HG03442 (cell line): ENCODE measurements around the gene NOS1AP.

Source experiments
- ATAC-seq: cut with Tn5 transposase; IDR thresholded peaks from one replicate; pipeline ENCODE4 v1.9.1; 2021; ENCODE audit warnings: mild to moderate bottlenecking, moderate library complexity; ENCODE audit not compliant: unreplicated experiment

NOS1AP gene

GRCh38 chr1:162214202-162214601 lies 144.7 kb downstream of the NOS1AP start:
- ATAC-seq, result no peak

DNA sequence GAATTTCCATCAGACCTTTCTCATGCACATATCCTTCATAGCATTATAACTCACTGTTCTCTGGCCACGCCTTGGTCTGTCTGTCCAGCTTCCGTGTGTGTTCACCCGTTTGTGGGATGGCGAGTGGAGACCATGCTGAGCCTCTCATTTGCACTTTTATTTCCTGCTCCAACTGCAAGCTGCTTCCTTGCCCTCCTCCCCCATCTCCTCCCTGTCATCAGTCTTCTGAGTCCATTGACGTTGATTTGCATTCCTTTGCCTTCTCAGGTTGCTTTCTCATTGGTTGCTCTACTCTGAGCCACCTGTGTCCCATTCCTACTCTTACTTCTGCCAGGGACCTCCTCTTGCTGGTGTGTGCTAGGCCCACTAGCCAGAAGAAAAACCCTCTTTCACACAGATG lies 146.4 kb downstream of the NOS1AP start:
- ATAC-seq, result no peak

DNA sequence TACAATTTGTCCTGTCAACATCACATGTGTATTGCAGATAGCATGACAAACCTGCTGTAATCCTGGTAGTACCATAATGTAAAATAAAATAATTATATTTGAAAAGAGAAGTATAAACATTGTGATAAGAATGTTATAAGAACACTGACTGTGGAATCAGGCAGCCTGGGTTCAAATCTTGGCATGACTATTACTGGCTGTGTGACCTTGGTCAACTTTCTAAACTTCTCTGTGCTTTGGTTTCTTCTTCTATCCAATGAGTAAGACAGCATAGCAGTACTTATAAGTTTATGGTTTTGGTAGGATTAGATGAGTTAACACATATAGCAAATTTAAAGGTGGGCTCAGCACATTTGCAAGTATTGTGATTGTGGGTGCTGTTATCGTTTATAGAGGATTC lies 147.1 kb downstream of the NOS1AP start:
- ATAC-seq, result no peak

DNA sequence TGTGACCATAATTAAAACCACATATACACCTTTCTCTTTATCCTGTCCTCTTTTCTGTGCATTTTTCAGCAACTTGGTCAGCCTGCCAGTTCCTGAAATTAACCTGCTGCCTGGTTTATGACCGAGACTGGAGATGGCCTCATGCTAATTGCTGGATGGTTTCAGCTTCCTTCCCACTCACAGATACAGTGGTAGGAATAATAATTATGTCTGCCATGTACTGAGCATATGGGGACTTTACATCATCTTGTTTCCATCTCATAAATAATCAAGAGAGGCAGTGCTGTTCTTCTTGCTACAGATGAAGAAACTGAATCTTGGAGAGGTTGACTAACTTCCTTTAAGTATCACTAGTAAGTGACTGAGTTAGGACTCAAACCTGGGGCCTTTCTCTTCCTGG lies 148.2 kb downstream of the NOS1AP start:
- no peak for ATAC-seq

- no peak for ATAC-seq
These were observed 149.1 kb downstream of the NOS1AP start for GRCh38 chr1:162218546-162218945.

GRCh38 chr1:162218975-162219374 lies 149.5 kb downstream of the NOS1AP start:
- ATAC-seq, result no peak

DNA sequence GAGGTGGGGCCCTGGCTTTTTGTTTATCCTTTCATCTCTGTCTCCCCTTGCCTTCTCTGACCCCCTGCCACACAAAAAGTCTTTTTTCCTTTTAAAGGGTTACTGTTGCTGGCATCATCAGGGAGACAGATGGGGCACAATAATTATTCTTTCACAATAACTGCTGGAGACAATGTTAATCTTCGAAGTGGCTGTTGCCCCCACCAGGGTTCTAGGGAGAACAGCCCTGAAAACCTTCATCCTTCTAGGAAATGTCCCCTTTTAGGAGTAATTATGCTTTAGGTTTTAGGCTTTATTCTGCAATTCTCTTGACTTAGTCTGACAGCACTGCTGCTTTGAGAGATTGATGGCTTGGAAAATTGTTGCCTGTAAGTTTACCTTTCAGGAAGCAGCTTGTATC lies 150.0 kb downstream of the NOS1AP start:
- ATAC-seq, result no peak

DNA sequence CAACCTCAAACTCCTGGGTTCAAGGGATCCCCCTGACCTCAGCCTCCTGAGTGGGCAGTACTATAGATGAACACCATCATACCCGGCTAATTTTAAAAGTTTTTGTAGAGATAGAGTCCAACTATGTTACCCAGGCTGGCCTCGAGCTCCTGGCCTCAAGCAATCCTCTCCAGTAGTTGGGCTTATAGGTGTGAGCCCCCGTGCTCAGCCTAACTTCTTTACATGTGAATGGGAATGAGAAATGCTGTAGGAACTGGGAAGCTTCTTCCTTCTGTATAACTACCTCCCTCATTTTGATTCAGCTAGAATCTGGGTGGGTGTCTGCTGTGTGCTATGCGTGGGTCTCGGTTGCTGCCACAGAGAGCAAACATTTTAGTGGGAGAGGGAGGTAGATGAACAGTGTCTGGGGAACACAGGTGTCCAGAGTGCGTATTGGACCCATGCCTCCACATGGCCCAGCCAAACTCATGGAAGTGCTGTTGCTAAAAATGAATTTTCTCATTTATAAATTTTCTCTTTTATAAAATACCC lies 150.6 kb downstream of the NOS1AP start:
- ATAC-seq, result no peak

DNA sequence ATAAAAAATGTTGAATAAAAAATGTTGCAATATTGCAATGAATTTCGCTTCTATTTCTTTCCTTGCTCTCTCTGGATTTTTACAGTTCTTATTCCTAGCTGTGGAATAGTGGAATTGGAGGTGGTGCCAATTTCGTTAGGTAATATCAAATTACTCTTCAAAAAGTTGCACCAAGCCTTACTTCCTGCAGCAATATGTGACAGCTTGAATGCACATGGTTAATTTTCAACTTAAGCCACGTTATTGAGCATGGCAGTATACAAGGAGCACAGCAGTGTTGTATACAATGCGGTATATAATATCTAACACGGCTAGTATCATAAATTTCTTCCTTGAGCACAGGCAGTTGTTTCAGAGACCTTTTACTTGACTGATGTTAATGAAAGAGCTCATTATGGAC lies 152.5 kb downstream of the NOS1AP start:
- no peak for ATAC-seq

DNA sequence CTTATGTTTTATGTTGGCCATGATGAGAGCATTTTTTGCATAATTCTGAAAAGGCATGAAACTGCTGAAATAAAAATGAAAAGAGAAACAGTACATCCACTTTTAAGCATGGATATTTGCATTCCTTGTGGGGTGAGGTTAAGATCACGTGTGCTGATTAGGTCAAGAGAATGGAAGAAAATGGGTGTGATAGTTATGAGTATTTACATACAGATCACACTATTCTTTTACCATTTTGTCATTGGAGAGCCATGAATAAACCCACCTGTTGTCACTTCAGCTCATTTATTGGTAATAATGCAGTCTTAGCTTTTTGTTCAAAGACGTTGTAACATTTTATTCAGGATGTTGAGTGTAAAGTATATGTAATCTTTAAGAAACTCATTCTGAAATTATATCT lies 153.2 kb downstream of the NOS1AP start:
- no peak for ATAC-seq

- ATAC-seq, result no peak
These were observed 154.0 kb downstream of the NOS1AP start for GRCh38 chr1:162223488-162223887.

- no peak for ATAC-seq
These were observed 154.8 kb downstream of the NOS1AP start for GRCh38 chr1:162224267-162224666.

DNA sequence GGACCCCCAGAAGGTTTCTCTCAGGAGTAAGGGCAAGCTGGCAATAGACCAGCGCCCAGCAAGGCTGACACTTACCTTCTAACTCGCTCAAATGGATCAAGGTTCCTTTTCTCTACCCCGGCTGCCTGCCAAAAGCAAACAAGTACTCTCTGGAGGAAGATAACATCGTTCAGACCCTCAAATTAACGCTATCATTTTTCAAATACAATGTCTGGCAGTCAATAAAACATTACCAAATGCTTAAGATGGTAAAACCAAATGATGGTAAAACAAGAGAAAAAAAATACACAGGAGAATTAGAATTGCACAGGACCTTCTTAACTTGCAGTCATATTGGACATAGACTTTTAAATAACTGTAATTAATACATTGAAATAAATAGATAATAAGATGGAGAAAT lies 159.1 kb downstream of the NOS1AP start:
- ATAC-seq, result no peak

GRCh38 chr1:162229549-162229948 lies 160.1 kb downstream of the NOS1AP start:
- peak; percentile 55 for ATAC-seq

DNA sequence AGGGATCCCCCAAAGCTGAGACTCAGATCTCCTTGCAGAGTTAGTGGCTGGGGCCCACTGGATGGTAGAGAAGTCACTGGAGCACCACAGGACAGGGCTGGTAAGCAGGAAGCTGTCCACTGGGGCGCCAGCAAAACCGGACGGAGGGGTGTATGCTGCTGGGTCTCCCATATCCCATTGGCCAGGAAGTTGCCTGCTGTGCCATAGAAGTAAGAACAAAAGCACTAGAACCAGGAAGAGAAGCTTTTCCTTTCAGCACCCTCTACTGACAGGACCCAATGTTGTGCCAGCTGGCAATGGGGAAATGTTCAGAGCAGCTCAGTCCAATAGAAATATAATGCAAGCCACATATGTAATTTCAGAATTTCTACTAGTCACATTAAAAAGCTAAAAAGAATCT lies 160.6 kb downstream of the NOS1AP start:
- no peak for ATAC-seq

DNA sequence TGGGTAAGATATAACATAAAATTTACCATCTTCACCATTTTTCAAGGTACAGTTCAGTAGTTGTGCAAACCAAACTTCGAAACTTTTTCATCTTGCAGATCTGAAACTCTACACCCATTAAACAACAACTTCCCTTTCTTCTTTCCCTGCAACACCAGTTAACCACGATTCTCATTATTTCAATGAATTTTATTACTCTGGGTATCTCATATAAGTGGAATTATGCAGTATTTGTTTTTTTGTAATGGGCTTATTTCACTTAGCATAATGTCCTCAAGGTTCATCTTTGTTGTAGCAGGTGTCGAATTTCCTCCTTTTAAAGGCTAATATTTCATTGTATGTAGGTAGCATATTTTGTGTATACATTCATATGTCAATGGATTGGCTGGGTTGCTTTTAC lies 161.0 kb downstream of the NOS1AP start:
- no peak for ATAC-seq

- ATAC-seq, result no peak
These were observed 162.7 kb downstream of the NOS1AP start for GRCh38 chr1:162232034-162232711.

DNA sequence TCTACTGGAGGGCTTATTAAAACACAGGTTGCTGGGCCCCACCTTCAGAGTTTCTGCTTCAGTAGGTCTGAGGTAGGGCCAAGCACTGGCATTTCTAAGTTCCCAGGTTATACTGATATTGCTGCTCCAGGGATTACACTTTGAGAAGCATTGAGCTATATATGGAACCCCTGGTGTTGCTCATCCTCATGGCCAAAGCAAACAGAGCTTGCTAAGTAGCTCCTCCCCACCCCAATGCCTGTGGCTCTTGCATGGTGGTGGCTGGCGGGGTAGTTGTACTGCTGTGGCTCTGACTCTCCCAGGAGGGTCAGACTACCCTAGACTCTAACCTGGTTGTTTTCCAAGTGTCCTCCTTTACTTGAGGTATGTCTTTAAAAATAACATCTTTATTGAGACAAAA lies 163.6 kb downstream of the NOS1AP start:
- ATAC-seq, result no peak

DNA sequence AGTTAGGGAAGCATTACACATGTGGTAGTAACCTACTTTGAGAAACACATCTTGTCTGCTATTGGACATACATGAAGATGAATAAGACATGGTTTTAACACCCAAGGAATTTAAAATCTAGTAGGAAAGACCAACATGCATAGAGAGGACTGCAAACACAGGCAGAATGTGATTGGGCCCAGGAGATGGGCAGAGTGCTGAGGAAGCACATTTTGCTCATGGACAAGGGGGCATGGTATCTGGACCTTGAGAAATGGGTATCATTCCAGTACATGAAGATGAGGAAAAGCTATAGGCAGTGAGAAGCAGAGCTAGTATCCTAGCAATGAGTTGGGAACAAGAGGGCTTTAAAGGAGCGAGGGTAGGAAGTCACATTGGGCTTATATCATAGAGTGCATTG lies 164.4 kb downstream of the NOS1AP start:
- ATAC-seq, result no peak

- no peak for ATAC-seq
These were observed 165.1 kb downstream of the NOS1AP start for GRCh38 chr1:162234571-162234970.

GRCh38 chr1:162235241-162235800 lies 165.8 kb downstream of the NOS1AP start:
- no peak for ATAC-seq

GRCh38 chr1:162236201-162236600 lies 166.7 kb downstream of the NOS1AP start:
- ATAC-seq, result no peak

GRCh38 chr1:162236618-162237017 lies 167.1 kb downstream of the NOS1AP start:
- ATAC-seq, result no peak
